OCI-LY3 (cell line): ENCODE results near the gene ZNF576.
"Not testable (repeated sequence)": the region's sequence is repeated elsewhere in the genome, so short reads cannot be mapped to it uniquely, and the experiment has no call there.

Experiments
- H2AFZ ChIP-seq: fragments of 200-600, 300-600 bp; shearing (Covaris generic); 2 replicates; pipeline ENCODE4 v1.6.0; 2014; ENCODE audit warnings: antibody characterized with exemption, low read depth, low read length
- H3K27ac ChIP-seq: fragments of 200-600, 300-600 bp; sonication (generic); 2 replicates; pipeline ENCODE4 v1.5.1; 2014; ENCODE audit warnings: mild to moderate bottlenecking, low read length, moderate library complexity, mixed read lengths
- H3K27me3 ChIP-seq: fragments of 200-600, 300-600 bp; sonication (generic); 2 replicates; pipeline ENCODE4 v1.6.1; 2014; ENCODE audit warnings: low read depth, low read length, mixed read lengths
- H3K36me3 ChIP-seq: fragments of 200-600, 300-600 bp; sonication (generic); replicated peaks from 2 replicates; pipeline ENCODE3; 2014; ENCODE audit warnings: low read depth, low read length, mixed read lengths
- H3K4me1 ChIP-seq: fragments of 300-600, 200-600 bp; sonication (generic); 2 replicates; pipeline ENCODE4 v1.6.1; 2014; ENCODE audit warnings: low read length, mixed read lengths
- H3K4me2 ChIP-seq: fragments of 200-600, 300-600 bp; sonication (generic); 2 replicates; pipeline ENCODE4 v1.6.1; 2014; ENCODE audit warnings: low read length, mixed read lengths
- H3K4me3 ChIP-seq: fragments of 300-600, 200-600 bp; sonication (generic); 2 replicates; pipeline ENCODE4 v1.5.1; 2014; ENCODE audit warnings: antibody characterized with exemption, mild to moderate bottlenecking, low read length, moderate library complexity
- H3K79me2 ChIP-seq: fragments of 300-600, 200-600 bp; shearing (Covaris generic); 2 replicates; pipeline ENCODE4 v1.6.1; 2014; ENCODE audit warnings: mild to moderate bottlenecking, low read length, mixed read lengths
- H3K9ac ChIP-seq: fragments of 300-600, 200-600 bp; shearing (Covaris generic); 2 replicates; pipeline ENCODE4 v1.6.0; 2014; ENCODE audit warnings: mild to moderate bottlenecking, low read length, moderate library complexity
- H3K9me3 ChIP-seq: fragments of 200-600, 300-600 bp; shearing (Covaris generic); 2 replicates; pipeline ENCODE4 v1.6.1; 2014; ENCODE audit warnings: low read length, mixed read lengths; ENCODE audit not compliant: insufficient read depth
- H4K20me1 ChIP-seq: fragments of 200-600, 300-600 bp; sonication (generic); 2 replicates; pipeline ENCODE4 v1.6.1; 2016; ENCODE audit warnings: low read length, mixed read lengths; ENCODE audit not compliant: insufficient read depth
- EZH2phosphoT487 ChIP-seq: fragments of 200-600 bp; shearing (Covaris generic); IDR thresholded peaks from 2 replicates; pipeline ENCODE4 v1.6.1; 2018; ENCODE audit warnings: antibody characterized with exemption, mixed run types, low read depth
- TF ChIP-seq, protein P1 (sequence below): fragments of 200-600, 300-600 bp; sonication (generic); IDR thresholded peaks from 2 replicates; pipeline ENCODE4 v1.5.1; 2014; ENCODE audit warnings: antibody characterized with exemption, low read length, low read depth

ZNF576 gene

DNA sequence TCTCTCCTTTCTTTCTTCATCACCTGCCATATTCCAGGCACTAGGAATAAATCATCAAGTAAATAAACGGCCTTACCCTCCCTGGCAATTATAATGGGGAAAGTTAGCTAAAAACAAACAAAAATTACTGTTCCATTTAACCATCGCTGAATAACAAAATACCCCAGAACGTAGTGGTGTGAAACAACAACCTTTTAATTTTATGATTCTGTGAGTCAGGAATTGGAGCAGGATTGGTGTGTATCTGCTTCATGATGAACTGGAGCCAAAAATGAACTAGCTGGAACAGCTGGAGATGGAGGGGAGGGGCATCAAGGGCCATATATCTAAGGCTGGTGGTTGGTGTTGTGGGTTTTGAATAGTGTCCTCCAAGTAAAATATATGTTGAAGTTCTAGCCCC, 46.9 kb downstream of the ZNF576 start:
- Histone ChIP-seq H4K20me1 (no peaks in the 10 kb centered on the region), H3K4me2 (no peak overlapping the region), H3K79me2 (no peaks in the 10 kb centered on the region), H3K27me3 (no peaks in the 10 kb centered on the region), H3K4me3 (no peak overlapping the region), H3K9me3 (no peaks in the 10 kb centered on the region), H2AFZ (no peak overlapping the region), H3K4me1 (peaks cover 9% of the 10 kb centered on the region), H3K27ac (no peak overlapping the region), H3K36me3 (no peaks in the 10 kb centered on the region), H3K9ac (no peak overlapping the region)
- TF ChIP-seq, protein P1, sequence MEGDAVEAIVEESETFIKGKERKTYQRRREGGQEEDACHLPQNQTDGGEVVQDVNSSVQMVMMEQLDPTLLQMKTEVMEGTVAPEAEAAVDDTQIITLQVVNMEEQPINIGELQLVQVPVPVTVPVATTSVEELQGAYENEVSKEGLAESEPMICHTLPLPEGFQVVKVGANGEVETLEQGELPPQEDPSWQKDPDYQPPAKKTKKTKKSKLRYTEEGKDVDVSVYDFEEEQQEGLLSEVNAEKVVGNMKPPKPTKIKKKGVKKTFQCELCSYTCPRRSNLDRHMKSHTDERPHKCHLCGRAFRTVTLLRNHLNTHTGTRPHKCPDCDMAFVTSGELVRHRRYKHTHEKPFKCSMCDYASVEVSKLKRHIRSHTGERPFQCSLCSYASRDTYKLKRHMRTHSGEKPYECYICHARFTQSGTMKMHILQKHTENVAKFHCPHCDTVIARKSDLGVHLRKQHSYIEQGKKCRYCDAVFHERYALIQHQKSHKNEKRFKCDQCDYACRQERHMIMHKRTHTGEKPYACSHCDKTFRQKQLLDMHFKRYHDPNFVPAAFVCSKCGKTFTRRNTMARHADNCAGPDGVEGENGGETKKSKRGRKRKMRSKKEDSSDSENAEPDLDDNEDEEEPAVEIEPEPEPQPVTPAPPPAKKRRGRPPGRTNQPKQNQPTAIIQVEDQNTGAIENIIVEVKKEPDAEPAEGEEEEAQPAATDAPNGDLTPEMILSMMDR, result no peak
- TF ChIP-seq EZH2phosphoT487, result no peak

DNA sequence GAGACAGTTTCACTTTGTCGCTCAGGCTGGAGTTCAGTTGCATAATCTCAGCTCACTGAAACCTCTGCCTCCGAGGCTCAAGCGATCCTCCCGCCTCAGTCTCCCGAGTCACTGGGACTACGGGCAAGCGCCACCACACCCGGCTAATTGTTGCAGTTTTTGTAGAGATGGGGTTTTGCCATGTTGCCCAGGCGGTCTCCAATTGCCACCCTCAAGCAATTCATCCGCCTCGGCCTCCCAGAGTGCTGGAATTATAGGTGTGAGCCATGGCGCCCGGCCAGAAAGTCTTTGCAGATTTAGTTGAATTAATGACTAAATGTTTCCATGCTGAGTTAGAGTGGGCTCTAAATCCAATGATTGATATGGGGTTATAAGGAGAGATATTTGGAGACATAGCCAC, 47.8 kb downstream of the ZNF576 start:
- H2AFZ ChIP-seq, result no peak overlapping the region
- H3K36me3 ChIP-seq, result no peaks in the 10 kb centered on the region
- TF ChIP-seq, protein P1, result no peak
- no peak for TF ChIP-seq EZH2phosphoT487
- peaks cover under 1% of the 10 kb centered on the region; the same call in 1 of the 2 replicates for H3K4me1 ChIP-seq
- no peaks in the 10 kb centered on the region for H3K27me3 ChIP-seq
- no peak overlapping the region for H3K4me3 ChIP-seq
- no peak overlapping the region for H3K27ac ChIP-seq
- H3K9ac ChIP-seq, result no peak overlapping the region
- no peaks in the 10 kb centered on the region for H3K9me3 ChIP-seq
- H3K79me2 ChIP-seq, result no peaks in the 10 kb centered on the region
- no peak overlapping the region for H3K4me2 ChIP-seq
- H4K20me1 ChIP-seq, result no peaks in the 10 kb centered on the region

DNA sequence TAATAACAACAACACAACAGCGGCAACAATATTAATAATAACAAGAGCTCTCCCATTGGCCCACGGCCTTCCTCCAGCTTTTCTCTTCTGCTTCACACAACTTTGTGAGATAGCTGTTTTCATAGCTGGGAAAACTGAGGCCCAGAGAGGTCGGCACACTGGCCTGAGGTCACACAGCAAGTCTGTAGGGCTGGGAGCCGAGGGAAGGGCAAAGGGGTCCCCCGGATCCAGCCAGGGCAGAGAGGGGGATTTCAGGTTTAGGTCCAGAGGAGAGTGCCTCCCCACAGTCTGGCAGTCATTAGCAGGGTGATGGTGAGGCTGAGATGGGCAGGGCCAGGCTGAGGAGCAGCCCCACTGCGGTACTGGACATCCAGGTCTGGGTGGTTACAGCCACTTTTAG, 52.2 kb downstream of the ZNF576 start:
- H3K9ac ChIP-seq, result no peak overlapping the region
- no peaks in the 10 kb centered on the region for H3K36me3 ChIP-seq
- H4K20me1 ChIP-seq, result no peaks in the 10 kb centered on the region
- no peaks in the 10 kb centered on the region for H3K79me2 ChIP-seq
- no peak overlapping the region for H3K27ac ChIP-seq
- peaks cover 4% of the 10 kb centered on the region; the same call in 1 of the 2 replicates for H3K4me1 ChIP-seq
- no peak overlapping the region for H2AFZ ChIP-seq
- H3K9me3 ChIP-seq, result no peaks in the 10 kb centered on the region
- TF ChIP-seq, protein P1, result no peak
- TF ChIP-seq EZH2phosphoT487, result no peak
- no peaks in the 10 kb centered on the region for H3K27me3 ChIP-seq
- no peak overlapping the region for H3K4me3 ChIP-seq
- no peak overlapping the region for H3K4me2 ChIP-seq

DNA sequence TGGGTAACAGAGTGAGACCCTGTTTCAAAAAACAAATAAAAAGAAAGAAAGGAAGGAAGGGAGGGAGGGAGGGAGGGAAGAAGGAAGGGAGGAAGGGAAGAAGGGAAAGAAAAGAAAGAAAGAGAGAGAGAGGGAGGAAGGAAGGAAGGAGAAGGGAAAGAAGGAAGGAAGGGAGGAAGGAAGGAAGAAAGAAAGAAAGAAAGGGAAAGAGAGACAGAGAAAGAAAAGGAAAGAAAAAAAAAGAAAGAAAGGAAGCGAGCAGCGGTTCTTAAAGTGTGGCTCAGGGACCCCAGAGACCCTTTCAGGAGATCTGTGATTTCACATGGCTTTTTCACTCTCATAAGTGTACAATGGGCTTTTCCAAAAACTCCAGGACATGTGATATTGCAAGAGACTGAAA, 53.1 kb downstream of the ZNF576 start:
- Histone ChIP-seq H3K4me2 (no peak overlapping the region), H3K9ac (no peak overlapping the region)

DNA sequence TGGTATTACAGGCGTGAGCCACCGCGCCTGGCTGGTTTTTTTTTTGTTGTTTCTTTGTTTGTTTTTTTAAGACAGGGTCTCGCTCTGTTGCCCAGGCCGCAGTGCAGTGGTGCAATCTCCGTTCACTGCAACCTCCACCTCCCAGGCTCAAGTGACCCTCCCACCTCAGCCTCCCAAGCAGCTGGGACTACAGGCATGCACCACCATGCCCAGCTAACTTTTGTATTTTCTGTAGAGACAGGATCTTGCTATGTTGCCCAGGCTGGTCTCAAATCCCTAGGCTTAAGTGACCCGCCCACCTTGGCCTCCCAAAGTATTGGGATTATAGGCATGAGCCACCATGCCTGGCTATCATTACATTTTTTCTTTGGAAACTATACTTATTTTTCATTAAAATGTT, 53.9 kb downstream of the ZNF576 start:
- not testable (repeated sequence) for H3K9me3 ChIP-seq, H3K27ac ChIP-seq, H4K20me1 ChIP-seq, H3K9ac ChIP-seq, H3K79me2 ChIP-seq, H3K36me3 ChIP-seq, H2AFZ ChIP-seq, H3K4me1 ChIP-seq, H3K27me3 ChIP-seq, H3K4me3 ChIP-seq, H3K4me2 ChIP-seq

More for the DNA sequence above, 53.1 kb downstream of the ZNF576 start:
- Histone ChIP-seq H4K20me1 (no peaks in the 10 kb centered on the region), H3K4me1 (peaks cover 4% of the 10 kb centered on the region; the same call in 1 of the 2 replicates), H3K79me2 (no peaks in the 10 kb centered on the region), H3K36me3 (no peaks in the 10 kb centered on the region), H3K27me3 (no peaks in the 10 kb centered on the region), H2AFZ (no peak overlapping the region), H3K4me3 (no peak overlapping the region), H3K9me3 (no peaks in the 10 kb centered on the region), H3K27ac (no peak overlapping the region)
- TF ChIP-seq EZH2phosphoT487, result no peak
- TF ChIP-seq, protein P1, result no peak
